Stimulated activated CD8-positive, alpha-beta memory T cell treated with anti-CD3 and anti-CD28 coated beads, Interleukin-7, amount 100 ng/mL, for 4 hours (primary cell): Measurements from ENCODE around the gene TP63.

Experiments
- DNase-seq, 2 donors: peaks; one replicate each; pipeline ENCODE4 v3.0.0-alpha.2; 2020; ENCODE audit warnings: low read depth in 2 of 2

Gene TP63

DNA sequence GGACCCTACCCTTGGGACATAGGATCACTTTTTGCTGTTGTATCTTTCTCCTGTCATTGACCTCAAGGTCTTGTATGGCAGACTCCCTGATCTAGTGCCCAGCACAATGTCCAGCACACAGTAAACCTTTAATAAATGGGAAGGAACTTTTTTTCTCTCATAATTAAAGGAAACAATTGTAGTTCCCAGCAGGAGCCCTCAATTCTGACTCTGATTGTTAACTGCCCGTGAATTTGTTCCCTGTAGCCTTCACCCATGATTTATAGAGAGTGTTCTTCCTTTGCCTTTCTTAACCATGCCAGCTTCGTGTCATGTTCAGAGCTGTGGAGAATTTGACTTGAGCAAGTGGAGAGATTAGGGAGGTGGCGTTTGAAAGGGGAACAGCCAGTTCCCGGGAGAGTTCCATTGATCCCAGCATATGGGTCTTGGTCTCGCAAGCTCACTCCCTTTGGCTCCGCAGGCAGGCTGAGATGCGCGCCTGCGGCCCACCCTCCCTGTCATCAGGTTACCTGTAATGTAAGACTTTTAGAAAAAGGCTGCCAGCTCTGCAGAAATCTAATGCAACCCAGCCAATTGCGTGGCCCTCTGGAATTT lies 182.6 kb downstream of the TP63 start:
- DNase-seq: no peak

DNA sequence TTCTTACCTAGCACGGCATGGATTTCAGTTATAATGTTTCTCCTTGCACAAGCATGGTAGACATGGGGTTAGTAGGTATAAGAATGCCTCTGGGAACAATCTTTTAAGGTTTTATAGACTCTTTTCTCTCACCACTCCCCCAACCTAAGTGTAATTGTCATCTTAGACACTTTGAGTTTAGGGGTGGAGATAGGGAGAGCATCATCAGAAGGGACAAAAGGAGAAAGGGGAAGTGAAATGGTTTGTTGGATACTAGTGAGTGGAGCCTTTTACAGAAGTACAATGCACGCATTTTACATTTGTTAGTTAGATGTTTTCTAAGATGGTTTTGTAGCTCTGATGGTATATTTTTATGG lies 189.2 kb downstream of the TP63 start:
- DNase-seq: no peak

DNA sequence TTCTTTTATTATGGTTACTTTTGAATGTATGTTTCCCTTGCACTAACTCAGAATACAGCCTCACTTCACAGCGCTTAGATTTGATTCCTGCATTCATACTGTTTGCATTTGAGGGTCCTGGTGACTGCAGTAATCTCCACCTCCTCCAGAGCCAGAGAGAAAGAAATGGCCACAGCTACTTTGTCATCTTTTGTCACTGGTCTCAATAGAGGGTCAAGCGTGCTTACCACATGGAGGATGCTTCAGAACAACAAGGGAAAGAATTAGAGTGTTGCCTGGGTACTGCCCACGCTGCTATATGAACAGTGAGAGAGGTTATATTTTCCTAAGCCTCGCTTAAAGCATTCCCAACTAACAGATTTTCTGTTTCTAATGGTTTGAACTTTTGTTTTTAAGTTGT lies 190.1 kb downstream of the TP63 start:
- DNase-seq: no peak

DNA sequence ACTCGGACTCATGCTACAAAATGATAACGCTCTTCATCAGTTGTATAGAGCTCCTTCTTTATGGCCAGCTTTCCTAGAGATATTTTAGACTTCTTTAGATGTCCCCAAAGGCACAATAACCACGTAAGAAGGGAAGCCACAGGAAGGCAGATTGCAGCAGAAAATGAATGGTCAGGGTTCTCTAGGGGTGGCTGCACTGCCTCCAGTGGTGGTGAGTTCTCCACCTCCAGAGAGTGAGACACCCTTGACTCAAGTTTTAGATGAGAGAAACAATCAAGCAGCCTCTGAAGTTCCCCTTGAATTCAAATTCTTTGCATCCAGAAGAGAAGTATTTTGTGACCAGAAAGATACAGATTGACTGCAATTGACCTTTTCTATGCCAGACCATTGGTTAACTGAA lies 191.5 kb downstream of the TP63 start:
- DNase-seq: no peak

DNA sequence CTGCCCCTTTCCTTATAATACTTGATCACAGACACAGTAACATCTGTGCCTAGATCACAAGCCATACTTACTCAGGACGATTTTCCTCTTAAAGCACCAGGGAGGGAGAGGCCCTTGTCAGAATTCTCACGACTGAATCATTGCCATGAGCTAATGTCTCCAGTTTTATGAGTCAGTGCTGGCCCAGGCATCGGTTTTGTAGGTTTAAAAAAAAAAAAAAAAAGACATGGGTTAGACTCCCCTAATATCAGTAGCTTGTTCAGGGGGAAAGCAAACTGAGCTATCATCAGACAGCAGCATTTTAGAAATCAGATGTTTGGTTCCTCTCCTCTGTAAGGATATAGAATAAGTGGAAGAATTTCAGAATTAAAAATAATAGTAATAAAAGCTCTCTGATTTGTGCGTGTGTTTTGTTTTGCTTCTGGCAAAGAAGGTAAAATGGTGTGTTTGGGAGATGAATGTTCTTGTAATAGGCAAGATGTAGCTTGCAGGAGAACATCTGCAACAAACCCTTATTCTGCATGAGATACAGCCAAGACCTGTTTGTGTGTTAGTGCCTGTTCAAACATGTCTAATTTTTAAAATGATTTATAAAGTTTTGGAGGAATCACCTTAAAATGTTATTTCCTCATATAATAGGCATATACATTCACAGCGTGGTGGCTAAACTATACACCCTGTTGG lies 193.6 kb downstream of the TP63 start:
- DNase-seq: no peak

DNA sequence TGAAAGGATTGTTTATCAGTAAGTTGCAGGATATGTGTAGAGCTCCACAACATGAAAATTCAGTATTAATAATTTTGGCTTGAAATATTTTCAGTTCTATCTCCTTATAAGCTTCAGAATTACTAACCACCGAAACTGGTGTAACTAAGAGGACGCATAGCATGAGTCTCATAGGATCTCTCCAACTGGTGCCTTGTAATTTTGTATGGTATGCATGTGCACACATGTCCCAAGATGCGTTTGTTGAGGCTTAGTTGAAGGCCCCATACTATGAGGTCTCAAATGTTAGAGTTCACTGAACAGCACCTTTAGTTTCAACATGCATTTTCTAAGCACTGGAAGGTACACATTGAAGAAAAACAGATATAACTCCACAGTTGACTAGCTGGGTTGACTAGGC lies 195.4 kb downstream of the TP63 start:
- no peak for DNase-seq

DNA sequence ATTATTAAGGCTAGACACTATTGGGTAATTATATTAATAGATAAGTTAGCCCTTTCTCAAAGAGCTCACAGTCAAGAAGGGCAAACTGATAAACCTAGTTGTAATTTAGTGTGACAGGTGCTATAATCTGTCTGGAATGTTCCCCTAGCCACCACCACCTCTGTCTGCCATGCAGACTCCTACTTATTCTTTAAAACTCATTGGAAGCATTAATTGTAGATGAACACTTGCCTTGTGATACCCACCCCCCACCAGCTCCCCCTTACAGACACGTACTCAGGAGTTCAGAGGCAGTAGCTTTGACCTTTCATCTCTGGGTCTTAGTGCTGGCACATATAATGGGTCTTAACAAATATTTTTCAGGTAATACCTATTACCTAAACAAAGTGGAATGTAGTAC lies 195.9 kb downstream of the TP63 start:
- no peak for DNase-seq

DNA sequence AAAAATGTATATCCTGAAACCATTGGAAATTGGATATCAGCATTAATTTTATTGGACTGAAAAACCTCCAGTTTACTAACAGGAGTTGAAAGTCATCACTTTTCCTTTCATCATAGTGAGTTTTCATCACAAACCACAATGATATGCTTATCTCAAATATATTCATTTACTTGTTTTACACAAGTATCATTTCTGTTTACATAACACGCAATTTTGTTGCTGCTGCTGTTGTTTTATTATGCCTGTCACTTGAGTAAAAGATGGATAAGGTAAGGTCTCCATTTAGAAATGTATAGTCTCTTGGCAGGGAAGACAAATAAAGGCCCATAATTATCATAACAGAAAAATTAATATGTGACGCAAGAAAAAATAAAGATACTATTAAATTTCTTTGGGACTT lies 199.2 kb downstream of the TP63 start:
- no peak for DNase-seq

DNA sequence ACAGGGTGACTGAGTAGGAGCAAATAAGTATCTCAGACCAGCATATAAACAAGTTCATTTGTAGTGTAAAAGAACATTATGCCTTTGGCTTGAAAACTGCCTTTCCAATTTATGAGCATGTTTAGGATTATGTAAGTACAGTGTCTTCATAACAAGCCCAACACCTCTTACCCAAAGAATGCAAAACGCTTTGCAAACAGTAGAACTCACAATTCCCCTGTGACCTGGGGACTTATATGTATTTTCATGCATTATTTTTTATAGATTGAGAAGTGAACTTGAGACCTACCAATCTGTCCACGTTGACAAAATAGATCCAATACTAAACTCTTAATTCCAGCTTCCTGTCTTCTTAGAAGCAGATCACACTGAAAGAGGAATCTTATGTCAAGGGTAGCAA lies 202.1 kb downstream of the TP63 start:
- no peak for DNase-seq

DNA sequence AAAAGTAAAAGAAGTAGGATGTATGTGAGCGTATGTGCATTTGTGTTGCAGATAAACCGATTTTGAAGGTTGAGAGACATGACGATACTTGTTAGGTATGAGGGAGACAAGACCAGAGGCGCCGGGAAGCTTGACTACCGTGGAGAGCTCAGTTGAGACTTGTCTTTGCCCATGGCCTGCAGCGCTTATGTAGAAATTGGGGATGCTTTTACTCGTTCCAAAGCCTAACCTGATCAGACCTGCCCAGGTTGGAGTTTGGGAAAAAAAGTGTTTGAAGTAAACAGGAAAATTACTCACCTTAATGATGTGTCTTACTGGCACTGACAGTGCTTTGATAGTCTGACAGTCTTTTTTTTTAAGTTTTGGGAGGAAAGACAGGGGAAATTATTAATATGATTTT lies 202.8 kb downstream of the TP63 start:
- no peak for DNase-seq

DNA sequence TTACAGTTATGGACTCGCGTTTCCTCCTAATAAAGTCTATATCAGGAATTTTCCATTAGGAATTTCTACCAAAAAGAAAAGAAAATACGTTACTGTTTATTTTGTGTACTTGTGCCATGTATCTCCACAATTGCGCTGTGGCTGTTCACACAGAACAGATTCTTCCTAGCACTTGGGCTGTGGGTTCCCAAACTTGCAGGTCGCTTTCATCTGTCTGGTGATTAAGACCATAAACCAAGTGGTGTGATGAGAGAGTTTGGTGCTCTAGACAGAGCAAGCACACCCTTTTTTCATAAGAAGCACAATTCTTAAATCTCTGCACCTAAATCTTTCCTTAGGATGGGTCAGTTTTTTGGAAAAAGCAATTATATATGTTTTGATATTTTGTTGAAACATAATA lies 203.3 kb downstream of the TP63 start:
- DNase-seq: no peak

DNA sequence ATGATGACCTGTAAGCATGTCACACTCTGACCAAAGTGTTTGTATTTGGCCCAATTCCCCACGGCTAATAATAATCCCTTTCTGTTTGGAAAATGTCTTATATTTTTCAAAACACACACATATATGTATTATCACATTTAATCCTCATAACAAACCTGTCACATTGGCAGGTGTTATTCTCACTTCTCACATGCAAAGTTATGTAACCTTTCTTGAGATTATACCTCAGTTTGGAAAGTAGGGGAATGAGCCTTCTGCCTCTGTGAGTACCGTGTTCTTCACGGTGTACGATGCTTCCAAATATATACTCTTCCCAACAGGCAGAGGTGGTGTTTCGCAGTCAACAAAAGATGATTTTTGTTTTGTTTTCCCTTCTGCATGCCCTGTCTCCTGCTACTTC lies 205.6 kb downstream of the TP63 start:
- DNase-seq: no peak

DNA sequence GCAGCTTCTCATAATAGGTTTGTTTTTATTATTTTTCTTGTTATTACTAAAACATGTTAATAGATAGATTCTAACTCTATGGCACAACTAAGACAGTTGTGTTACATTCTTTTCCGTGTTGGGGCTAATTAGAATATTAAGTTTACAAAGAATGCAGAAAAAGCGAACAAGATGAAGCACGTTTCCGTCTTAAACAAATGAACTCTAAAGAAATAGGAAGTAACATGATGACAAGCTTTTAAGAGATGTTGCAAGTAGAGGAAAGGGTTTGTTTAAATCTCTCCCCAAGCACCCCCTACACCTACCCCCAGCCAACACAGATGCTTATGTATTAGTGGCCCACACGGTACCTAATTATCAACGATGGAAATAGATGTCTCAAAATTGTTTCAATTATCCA lies 207.1 kb downstream of the TP63 start:
- DNase-seq: no peak

DNA sequence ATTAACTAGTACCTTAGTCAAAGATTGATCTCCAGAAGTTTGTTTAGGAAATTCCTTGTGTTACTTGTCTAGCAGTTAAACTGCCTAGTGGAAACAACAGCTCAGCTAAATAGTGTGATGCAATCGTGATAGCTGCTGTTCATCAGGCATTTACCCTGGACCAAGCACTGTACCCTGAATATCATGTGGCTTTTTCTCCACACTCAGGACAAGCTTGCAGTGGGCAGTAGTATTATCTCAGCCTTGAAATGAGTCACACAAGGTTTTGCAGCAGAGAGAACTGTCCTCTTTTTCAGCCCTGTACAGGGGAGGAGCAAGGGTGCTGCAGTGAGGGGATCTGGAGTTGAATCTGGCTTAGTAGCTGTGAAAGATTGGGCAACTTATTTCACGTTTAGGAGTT lies 208.4 kb downstream of the TP63 start:
- no peak for DNase-seq

DNA sequence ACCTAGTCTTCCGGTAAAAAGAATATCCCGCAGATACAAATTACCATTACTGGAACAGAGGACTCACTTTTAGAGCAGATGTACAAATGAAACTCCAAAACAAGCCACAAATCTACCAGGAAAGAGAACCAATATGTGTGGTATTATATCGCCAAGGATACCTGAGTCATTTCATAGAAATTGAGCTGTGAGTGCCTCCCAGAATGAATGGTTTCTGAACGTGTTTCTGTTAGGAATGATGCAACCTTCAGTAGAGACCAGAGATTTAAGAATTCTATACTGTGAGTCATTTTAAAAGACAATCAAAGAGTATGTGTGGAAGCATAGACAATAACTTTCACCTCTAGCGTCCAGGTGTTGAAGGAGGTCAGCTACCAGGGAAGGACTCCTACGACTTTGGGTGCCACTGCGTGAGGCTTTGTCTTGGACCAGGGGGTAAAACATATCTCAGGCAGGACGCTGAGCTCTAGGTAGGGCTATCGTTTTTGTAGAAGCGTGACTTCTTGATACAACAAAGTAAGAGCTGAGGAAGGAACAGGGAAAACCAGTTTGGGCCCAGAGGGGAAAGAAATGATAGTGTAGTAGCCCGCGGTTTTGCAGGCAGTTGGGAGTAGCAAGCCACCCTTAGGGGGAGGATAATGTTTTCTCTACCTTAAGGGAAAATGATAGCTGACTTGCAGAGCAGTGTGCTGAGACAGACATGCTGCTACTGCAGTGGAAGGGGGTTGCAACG lies 210.4 kb downstream of the TP63 start:
- no peak for DNase-seq

DNA sequence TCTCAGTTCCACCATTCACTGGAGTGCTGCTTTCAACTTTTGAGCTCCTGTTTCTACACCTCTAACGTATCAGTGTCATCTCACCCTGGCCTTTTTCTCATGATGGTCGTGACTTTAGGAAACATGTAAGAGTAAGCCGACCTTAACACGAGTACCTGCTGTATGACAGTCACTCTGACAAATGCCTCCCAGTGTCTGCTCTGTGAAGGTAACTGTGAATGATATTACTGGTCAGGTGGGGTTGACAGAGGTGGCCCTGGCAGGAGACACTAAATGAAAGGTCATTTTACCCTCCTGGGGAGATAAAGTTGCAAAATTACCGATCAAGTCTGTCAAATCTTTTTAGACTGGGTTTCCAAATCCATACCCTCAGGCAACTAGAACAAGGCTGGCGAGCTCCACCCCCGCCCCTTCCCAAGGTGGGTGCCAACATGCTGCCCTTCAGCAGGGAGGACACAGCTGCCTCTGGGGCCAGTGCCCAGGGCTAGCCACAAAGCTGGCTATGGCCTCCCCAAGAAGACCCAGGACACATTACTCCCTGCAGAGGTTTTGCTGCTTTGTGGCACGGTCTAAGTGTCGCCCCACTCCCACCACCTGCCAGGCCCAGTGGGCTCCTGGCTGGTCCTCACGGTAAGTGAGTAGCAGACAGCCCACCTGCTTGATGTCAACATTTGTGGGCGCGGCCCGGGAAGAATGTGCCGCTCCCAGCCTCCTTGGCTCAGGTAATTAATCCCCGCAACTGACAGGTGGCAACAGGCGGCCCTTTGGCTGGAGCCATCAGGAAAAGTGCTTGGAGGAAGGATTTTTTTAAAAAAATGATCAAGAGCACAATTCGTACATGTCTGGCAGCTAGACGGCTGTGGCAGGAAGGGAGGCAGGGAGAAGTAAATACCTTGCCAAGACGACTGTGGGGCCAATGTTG lies 211.8 kb downstream of the TP63 start:
- DNase-seq: no peak

DNA sequence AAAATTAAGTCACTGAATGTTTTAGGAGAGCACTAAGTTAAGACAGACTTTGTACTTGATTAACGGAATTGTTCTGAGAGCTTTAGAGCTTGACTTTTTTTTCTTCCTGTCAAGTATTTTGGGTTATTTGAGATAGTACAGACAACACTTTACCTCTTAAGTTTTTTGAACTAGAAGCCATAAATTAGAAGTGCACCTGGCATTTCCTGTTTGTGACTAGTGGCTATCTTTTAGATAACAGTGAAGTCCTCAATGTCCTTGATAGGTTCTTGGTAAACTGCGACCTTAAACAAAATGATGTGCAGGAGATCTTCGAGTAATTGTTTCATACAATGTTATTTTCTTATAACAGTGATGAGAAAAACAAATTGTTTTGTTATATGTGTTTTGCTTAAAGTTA lies 213.9 kb downstream of the TP63 start:
- DNase-seq: no peak

DNA sequence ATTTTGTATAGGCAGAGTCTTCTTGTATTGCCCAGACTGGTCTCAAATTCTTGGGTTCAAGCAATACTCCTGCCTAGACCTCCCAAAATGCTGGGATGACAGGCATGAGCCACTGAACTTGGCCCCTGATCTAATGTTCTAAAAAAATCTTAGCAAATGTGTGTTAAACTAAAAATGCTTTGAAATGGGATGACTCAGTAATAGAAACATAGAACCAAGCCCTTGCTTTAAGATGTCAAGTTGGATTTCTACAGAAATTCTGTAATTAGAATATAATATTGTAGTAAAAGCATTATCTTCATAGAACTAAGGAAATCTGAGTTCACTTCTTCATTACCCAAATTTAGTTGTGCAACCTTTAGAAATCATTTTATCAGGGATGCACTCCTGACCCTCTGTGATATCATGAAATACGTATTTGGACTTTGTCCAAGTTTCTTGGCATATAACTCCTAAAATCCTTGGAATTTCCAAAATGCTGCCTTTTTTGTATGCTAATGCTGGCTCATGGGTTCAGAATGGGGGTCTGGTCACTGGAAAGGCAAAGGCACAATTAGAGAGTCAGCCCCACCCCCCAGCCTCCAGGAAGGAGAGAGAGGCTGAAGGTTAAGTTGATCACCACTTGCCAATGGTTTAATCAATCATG lies 217.3 kb downstream of the TP63 start:
- no peak for DNase-seq

DNA sequence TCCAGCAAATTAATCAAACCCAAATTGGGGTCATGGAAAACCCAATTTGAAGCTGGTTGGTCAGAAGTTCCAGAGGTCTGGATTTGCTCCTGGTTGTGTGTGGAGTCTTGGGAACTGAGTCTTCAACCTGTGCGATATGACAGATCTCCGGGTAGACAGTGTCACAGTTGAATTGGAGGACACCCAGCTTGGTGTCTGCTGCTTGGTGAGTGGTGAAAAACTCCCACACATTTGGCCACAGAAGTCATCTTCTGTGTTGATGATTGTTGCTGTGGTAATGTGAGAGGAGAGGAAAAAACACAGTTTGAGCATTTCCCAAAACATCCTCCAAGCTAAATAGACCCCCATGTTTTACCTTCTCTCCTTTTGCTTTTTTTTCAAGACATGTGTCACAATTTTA lies 218.1 kb downstream of the TP63 start:
- no peak for DNase-seq

DNA sequence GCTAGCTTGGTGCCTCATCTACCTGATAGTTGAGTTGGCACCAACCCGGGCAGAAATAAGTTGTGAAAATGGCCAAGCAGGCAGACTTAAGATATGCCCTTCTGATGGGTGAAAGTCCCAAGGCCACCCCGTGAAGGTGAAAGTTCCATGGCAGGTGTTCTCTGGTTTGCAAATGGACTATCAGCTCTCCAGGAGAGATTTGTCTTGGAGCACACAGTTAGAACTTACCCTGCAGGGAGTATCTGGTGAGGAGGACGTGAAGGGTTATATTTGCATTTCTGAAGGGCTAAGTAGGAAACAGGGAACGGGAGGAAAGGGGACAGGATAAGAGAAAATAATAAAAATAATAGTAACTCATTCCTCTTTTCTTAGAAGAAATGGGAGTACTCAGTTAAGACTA lies 220.5 kb downstream of the TP63 start:
- no peak for DNase-seq

DNA sequence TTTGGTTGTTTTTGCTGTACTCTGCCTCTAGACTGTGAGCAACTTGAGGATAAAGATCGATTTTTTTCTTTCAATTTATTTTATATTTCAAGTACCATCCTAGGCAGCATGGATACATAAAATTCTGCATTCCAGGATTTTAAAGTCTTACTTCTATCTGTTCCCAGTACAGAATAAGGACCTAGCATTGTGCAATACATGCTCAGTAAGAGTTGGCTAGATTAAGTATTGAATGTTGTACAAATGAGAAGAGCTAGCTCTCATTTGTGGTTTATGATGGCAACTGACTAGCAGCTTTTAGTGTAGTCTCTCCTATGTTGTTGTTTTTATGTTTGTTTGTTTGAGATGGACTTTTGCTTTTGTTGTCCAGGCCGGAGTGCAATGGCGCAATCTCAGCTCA lies 222.7 kb downstream of the TP63 start:
- DNase-seq: no peak

DNA sequence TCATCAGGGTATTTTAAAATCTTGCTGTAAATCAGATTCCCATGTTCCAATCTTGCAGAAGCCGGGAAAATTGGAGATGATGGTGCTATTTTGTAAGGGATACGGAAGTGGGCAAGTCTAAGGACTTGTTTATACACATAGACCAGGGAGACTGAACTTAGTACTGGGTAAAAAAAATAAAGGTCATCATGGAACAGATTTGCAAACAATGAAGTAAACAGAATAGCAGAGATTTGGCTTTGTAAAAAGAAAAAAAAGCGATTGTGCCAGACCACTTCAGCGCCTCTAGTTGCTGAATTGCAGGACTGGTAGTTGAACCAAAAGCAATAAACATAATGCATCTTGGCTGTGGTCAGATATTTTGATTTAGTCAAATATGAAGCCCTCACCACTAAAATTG lies 229.1 kb downstream of the TP63 start:
- DNase-seq: no peak
